Fibroblast of lung (primary cell): ENCODE data around the gene HOXC5.

Experiments
- CTCF ChIP-seq, 2 donors: IDR thresholded peaks in 1 of 2; conservative IDR thresholded peaks in 1 of 2; 1 replicate in 1 of 2; 2 replicates in 1 of 2; pipeline ENCODE4 v1.5.1; 2011 to 2012; ENCODE audit warnings: low read length in 2 of 2, control low read depth in 1 of 2, inconsistent platforms in 1 of 2, low read depth in 1 of 2, mild to moderate bottlenecking in 1 of 2
- EZH2 ChIP-seq: IDR thresholded peaks from 2 replicates; pipeline ENCODE4 v1.5.1; 2012; ENCODE audit warnings: low read length, control low read depth, mild to moderate bottlenecking; ENCODE audit errors: missing control alignments

GRCh38 chr12:54052438-54053002 lies 19.7 kb downstream of the HOXC5 start:
- TF ChIP-seq CTCF (conservative IDR thresholded peaks at IDR 0.05 in 1 of 2, IDR thresholded peaks at IDR 0.05 in 1 of 2; ENCODE audit: low read depth in 1 of 2, low read length in 2 of 2) (no peak), EZH2 (no peak)
